Gastroesophageal sphincter (tissue), 3 donors: ENCODE data around the gene GSG1L.

Experiments used
- CTCF ChIP-seq, 4 experiments: fragments of 200-600 bp in 2 of 4; fragments of 450-650 bp in 2 of 4; sonication (generic) in 1 of 4; IDR thresholded peaks; one replicate each; pipeline ENCODE4 v1.5.1; 2017 to 2019; ENCODE audit warnings: antibody characterized with exemption in 4 of 4, mild to moderate bottlenecking in 2 of 4, moderate library complexity in 2 of 4
- EP300 ChIP-seq: sonication (generic); formaldehyde crosslinking; IDR thresholded peaks from one replicate; pipeline ENCODE4 v1.6.1; 2017; ENCODE audit warnings: antibody characterized with exemption, mild to moderate bottlenecking
- POLR2AphosphoS5 ChIP-seq: sonication (generic); formaldehyde crosslinking; IDR thresholded peaks from one replicate; pipeline ENCODE4 v1.6.1; 2017; ENCODE audit warnings: antibody characterized with exemption

GRCh38 chr16:27945233-27945973 is 118.1 kb downstream of the GSG1L start:
- TF ChIP-seq CTCF (IDR thresholded peaks at IDR 0.05) (no peak), POLR2AphosphoS5 (no peak), EP300 (no peak)
